GM18498 (cell line): ENCODE data around the gene OR7E24.
"Not testable (repeated sequence)": the region's sequence is repeated elsewhere in the genome, so short reads cannot be mapped to it uniquely, and the experiment has no call there.

Experiments
- ATAC-seq: cut with Tn5 transposase; IDR thresholded peaks from one replicate; pipeline ENCODE4 v1.9.1; 2021; ENCODE audit warnings: mild to moderate bottlenecking, moderate library complexity; ENCODE audit not compliant: unreplicated experiment

OR7E24 gene

DNA sequence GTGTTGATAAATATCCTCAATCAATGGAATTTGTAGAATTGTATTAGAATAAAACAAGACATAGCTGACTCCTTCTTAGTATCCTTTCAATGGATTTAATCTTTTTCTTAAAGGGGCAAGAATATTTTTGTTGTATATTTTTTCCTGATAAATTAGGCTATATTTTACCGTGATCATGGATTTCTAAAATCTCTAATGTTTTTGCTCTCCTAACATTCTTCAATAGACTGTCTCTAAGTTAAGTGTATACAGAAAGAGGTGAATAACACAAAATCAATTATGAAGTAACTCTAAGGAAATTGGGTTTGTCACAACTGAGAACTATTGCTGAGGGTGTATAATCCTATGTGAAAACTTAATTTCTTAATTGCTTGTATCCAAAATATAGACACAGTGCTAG lies at the start of gene OR7E24:
OR7E24 (plus strand) TSS at position 301 of the 400 bp plus-strand sequence. CDS start 114 bp downstream, outside the sequence.
- no peak for ATAC-seq

DNA sequence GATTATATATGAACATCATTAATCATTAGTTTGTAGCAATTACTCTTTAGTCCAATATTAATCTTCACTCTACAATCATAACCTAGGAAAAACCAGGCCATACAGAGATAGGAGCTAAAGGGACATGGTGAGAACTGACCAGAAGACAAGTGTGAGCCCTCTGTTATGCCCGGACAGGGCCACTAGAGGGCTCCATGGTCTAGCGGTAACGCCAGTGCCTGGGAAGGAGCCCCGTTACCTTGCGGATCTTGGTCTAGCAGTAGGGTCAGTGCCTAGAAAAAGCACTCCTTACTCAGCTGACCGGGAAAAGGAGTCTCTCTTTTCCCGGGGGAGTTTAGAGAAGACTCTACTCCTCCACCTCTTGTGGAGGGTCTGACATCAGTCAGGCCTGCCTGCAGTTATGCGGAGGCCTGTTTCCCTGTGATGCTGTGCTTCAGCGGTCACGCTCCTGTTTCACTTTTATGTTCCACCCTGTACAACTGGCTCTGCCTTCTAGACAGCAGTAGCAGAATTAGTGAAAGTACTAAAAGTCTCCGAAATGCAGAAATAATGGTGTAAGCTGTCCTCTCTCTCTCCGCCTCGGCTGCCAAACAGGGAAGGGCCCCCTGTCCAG lies 45.1 kb upstream of the OR7E24 start:
- no peak for ATAC-seq

DNA sequence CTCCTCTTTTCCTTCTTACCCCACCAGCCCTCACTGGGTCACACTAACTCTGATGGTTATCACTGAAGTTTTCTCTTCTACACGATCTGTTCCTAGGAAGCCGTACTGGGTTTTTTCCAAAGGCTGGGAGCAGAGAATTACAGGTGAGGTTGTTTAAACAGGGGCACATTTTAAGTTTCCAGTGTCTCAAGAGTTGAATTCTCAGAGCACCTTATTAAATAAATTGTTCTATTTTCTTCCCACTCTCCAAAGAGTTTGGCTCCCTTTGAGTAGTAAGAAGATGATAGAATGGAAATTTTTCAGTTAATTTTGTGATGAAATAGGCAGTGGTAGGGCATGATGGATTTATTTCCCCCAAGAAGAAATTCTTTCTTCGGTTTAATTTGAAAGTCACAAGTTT lies 31.2 kb upstream of the OR7E24 start, which contains the start of gene OR7D4:
OR7D4 (minus strand) TSS at position 101 of the 400 bp plus-strand sequence. CDS start 4,752 bp downstream, outside the sequence.
- ATAC-seq: no peak

DNA sequence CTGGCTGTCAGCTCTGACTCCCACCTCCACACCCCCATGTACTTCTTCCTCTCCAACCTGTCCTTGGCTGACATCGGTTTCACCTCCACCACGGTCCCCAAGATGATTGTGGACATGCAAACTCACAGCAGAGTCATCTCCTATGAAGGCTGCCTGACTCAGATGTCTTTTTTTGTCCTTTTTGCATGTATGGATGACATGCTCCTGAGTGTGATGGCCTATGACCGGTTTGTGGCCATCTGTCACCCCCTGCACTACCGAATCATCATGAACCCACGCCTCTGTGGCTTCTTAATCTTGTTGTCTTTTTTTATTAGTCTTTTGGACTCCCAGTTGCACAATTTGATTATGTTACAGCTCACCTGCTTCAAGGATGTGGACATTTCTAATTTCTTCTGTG lies 506 bp downstream of the OR7E24 start:
- ATAC-seq: no peak

DNA sequence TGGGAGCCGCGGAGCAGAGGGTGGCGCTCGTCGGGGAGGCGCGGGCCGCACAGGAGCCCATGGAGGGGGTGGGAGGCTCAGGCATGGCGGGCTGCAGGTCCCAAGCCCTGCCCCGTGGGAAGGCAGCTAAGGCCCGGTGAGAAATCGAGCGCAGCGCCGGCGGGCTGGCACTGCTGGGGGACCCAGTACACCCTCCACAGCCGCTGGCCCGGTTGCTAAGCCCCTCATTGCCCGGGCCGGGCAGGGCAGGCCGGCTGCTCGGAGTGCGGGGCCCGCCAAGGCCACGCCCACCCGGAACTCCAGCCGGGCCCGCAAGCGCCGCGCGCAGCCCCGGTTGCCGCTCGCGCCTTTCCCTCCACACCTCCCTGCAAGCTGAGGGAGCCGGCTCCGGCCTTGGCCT lies 32.8 kb downstream of the OR7E24 start:
- not testable (repeated sequence) for ATAC-seq

DNA sequence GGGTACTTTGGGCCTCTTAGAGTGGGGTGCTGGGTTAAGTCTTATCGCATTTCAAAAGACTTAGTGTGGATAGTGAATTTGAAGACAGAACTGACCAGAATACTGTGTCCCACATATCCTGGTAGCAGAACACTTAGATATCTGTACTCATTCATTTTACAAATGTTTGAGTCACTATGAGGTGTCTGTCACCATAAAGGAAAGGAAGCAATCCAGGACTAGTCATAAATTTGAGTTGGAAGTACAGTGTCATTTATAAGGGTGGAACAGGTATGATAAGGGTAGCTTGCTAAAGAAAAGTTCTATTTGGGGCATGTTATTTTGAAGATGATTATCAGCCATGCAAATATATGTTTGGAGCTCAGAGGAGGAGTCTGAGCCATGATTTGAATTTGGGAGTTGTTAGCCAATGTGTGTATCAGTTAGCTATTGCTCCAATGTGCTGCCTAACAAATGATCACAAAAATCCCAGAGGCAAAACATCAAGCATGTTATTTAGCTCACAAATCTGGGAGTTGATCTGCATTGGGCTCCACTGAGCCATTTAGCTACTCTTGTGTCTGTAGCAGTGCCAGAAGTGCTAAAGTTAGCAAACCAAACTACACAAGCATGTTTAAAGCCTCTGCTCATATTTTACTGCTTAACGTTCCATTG lies 38.6 kb downstream of the OR7E24 start:
- ATAC-seq: no peak

DNA sequence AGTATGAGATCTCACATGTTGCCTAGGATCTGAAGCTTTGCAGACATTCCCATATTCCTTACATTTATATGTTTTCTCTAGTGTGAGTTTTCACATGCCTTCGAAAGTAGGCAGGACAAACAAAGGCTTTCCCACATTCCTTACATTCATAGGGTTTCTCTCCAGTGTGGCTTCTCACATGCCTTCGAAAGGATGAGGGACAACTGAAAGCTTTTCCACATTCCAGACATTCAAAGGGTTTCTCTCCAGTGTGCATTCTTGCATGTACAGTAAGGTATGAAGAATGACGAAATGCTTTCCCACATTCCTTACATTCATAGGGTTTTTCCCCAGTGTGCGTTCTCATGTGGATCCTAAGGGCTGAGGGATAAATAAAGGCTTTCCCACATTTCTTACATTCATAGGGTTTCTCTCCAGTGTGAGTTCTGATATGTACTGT lies 44.7 kb downstream of the OR7E24 start:
- ATAC-seq: no peak

DNA sequence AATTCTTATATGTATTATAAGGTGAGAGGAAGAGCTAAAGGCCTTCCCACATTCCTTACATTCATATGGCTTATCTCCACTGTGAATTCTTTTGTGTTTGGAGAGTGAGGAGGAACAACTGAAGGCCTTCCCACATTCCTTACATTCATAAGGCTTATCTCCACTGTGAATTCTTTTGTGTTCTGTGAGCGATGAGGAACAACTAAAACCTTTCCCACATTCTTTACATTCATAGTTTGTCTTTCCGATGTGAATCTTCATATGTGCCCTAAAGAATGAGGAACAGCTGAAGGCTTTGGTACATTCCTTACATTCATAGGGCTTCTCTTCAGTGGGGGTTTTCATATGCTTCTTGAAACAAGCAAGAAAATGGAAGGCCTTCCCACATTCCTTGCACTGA lies 45.6 kb downstream of the OR7E24 start:
- ATAC-seq: no peak
